Activated T-helper 17 cell treated with anti-CD3 and anti-CD28 coated beads, Interleukin-2, amount 50 U/mL, for 72 hours (primary cell): ENCODE results near the gene OPN4. TPM values are rescaled to one million over a fixed set of nuclear protein-coding genes. Genes with fewer than 3 reads are reported as not detected.

ENCODE experiments used
- ATAC-seq: fragments of 150-1000 bp; cut with Tn5 transposase; replicated peaks from 2 replicates; pipeline ENCODE4 v1.10.0; 2021; ENCODE audit warnings: mild to moderate bottlenecking, moderate library complexity
- H3K27ac Mint-ChIP-seq: one replicate; pipeline ENCODE4 v1.8.0; 2022; ENCODE audit warnings: mixed read lengths
- H3K27me3 Mint-ChIP-seq: one replicate; pipeline ENCODE4 v1.8.0; 2022; ENCODE audit warnings: mixed read lengths
- H3K36me3 Mint-ChIP-seq: one replicate; pipeline ENCODE4 v1.8.0; 2022; ENCODE audit warnings: low read depth, mild to moderate bottlenecking, mixed read lengths
- H3K4me1 Mint-ChIP-seq: one replicate; pipeline ENCODE4 v1.8.0; 2022; ENCODE audit warnings: mixed read lengths
- H3K4me3 Mint-ChIP-seq: one replicate; pipeline ENCODE4 v1.8.0; 2022; ENCODE audit warnings: mild to moderate bottlenecking, mixed read lengths
- H3K9me3 Mint-ChIP-seq: one replicate; pipeline ENCODE4 v1.8.0; 2022; ENCODE audit warnings: mixed read lengths
- total RNA-seq, 2 donors: library from RNA; stranded (reverse); gene quantifications; one replicate each; pipeline ENCODE4 v1.2.3, GENCODE V29; 2022

Gene OPN4
- total RNA-seq, 2 donors from 2014 or later = not detected

- Mint-ChIP-seq H3K4me1 (no peaks in the 10 kb centered on the region), H3K9me3 (no peaks in the 10 kb centered on the region), H3K27ac (no peak overlapping the region), H3K27me3 (no peaks in the 10 kb centered on the region), H3K4me3 (no peak overlapping the region), H3K36me3 (no peaks in the 10 kb centered on the region)
- no peak for ATAC-seq
Measured at GRCh38 chr10:86663046-86663345, 8.6 kb downstream of the OPN4 start.

GRCh38 chr10:86663576-86664339 lies 9.4 kb downstream of the OPN4 start:
- no peak overlapping the region for H3K27ac Mint-ChIP-seq
- H3K9me3 Mint-ChIP-seq = no peaks in the 10 kb centered on the region
- H3K4me1 Mint-ChIP-seq = no peaks in the 10 kb centered on the region
- no peak overlapping the region for H3K4me3 Mint-ChIP-seq
- H3K27me3 Mint-ChIP-seq = no peaks in the 10 kb centered on the region
- ATAC-seq = no peak
- H3K36me3 Mint-ChIP-seq = no peaks in the 10 kb centered on the region

DNA sequence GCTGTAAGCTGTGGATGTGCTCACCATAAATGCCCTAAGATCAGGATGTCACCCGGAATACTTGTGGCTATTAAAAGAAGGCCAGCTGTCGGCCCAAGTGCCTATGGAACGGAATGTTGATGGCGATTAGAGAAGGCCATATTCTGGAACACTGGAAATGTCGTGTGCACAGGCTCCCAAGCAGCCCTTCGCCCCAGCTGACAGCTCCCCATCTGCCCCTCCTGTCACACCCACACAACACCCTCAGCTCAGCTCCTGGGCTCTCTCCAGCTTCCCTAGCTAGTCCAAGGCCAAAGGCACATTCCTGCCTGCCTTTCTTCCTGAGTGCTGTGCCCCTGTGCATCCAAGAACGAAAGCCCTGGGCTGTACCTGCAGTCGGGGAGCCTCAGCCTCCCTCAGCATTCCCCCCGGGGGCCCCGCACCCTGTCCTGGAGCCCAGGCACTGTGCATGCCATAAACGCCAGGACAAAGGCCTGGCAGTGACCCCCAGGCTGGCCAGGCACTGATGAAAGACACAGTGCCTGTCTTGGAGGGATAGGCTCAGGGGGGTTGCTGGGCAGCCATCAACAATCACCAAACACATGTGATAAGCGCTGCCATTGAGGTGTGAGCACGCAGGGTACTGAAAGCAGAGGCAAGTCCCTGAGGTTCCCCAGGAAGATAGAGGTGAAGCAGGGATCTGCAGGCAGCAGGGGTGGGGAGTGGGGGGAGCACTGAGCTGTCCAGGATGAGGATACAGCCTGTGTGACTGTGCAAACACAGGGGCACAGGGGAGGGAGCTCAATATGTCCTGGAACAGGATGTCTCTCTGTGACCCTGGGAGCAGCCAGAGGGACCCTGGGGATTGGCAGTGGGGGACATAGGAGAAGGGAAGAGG lies 10.2 kb downstream of the OPN4 start:
- Mint-ChIP-seq H3K4me3 (no peak overlapping the region), H3K36me3 (no peaks in the 10 kb centered on the region), H3K27ac (no peak overlapping the region), H3K27me3 (no peaks in the 10 kb centered on the region), H3K4me1 (no peaks in the 10 kb centered on the region), H3K9me3 (no peaks in the 10 kb centered on the region)
- no peak for ATAC-seq

DNA sequence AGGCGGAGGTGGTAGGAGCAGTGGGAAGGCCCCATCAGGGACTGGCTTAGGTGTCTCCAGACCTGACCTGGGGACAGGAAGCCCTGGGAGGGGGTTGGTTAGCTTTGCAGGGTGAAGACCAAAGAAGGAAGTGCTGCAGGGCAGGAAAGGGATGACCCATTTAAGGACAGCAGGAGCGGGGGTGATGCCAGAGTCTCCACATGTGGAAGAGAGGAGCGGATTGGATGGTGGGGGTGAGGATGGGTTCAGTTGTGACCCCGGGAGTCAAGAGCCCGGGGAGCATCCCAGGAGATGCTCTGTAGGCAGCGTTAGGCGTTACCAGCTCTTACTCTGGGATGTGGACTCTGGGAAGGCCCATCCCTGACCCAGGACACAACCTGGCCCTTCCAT lies 10.9 kb downstream of the OPN4 start:
- ATAC-seq = no peak
- no peaks in the 10 kb centered on the region for H3K36me3 Mint-ChIP-seq
- no peak overlapping the region for H3K27ac Mint-ChIP-seq
- H3K4me3 Mint-ChIP-seq = no peak overlapping the region
- no peaks in the 10 kb centered on the region for H3K9me3 Mint-ChIP-seq
- H3K27me3 Mint-ChIP-seq = no peaks in the 10 kb centered on the region
- no peaks in the 10 kb centered on the region for H3K4me1 Mint-ChIP-seq

DNA sequence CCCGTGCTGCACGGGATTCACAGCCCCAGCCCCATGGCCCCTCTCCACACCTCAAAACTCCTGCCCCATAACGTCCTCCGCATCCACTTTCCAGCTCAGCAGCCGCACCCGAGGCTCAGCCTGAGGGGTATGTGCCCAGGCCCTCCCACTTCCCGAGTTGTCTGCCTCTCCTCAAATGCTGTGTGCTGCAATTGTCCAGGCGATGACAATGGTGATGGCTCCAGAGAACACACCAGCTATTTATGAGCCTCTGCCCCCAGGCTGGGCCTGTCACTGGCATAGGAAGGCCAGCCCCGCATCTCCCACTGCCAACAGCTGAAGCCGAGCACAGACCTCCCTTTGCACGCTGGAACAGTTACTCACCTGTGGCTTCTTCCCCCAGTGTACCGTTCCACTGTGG lies 11.5 kb downstream of the OPN4 start:
- no peak overlapping the region for H3K4me3 Mint-ChIP-seq

GRCh38 chr10:86666538-86666937 lies 12.2 kb downstream of the OPN4 start:
- Mint-ChIP-seq H3K9me3 (no peaks in the 10 kb centered on the region), H3K27ac (no peak overlapping the region), H3K27me3 (no peaks in the 10 kb centered on the region), H3K4me1 (no peaks in the 10 kb centered on the region), H3K4me3 (no peak overlapping the region), H3K36me3 (no peaks in the 10 kb centered on the region)
- no peak for ATAC-seq

More for the DNA sequence above, 11.5 kb downstream of the OPN4 start:
- no peak for ATAC-seq
- H3K9me3 Mint-ChIP-seq = no peaks in the 10 kb centered on the region
- no peaks in the 10 kb centered on the region for H3K27me3 Mint-ChIP-seq
- no peak overlapping the region for H3K27ac Mint-ChIP-seq
- no peaks in the 10 kb centered on the region for H3K36me3 Mint-ChIP-seq
- H3K4me1 Mint-ChIP-seq = no peaks in the 10 kb centered on the region

DNA sequence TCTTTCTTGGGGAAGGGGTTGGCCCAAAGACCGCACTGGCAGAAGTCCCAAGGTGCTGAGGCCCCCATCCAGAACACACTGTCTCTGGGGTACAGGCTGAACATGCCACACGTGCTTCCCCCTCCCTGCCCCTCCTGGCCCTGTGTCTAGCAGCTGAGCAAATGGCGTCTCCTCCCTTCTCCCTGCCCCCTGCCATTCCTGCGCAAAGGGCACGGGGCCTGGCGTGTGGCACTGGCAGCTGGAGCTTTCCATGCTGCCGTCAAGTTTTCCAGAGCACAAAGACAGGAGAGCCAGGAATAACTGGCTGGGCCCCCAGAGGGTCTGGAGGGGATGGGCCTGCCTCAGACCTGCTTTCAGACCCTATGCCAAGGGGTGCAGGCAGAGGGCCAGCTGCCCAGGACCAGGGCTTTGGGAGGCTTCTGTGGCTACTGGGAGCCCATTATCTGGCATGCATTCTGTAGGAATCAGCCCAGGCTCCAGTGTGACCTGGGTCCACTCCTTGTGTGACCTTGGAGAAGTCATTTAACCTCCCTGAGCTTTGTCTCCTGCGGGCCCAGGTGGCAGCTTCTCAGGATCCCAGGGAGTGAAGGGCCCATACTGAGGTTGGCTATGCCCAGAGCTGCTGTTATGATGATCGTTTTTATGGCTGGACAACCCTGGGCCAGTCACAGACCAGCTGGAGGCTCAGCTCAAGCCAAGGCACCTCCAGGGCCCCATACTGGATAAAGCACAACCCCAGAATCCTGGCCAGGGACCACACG lies 13.3 kb downstream of the OPN4 start:
- no peaks in the 10 kb centered on the region for H3K9me3 Mint-ChIP-seq
- H3K4me1 Mint-ChIP-seq = no peaks in the 10 kb centered on the region
- H3K27me3 Mint-ChIP-seq = no peaks in the 10 kb centered on the region
- no peak overlapping the region for H3K4me3 Mint-ChIP-seq
- H3K36me3 Mint-ChIP-seq = no peaks in the 10 kb centered on the region
- H3K27ac Mint-ChIP-seq = no peak overlapping the region
- ATAC-seq = no peak

- Mint-ChIP-seq H3K36me3 (no peaks in the 10 kb centered on the region), H3K27me3 (no peaks in the 10 kb centered on the region), H3K4me3 (no peak within 1 kb of the TSS), H3K9me3 (no peaks in the 10 kb centered on the region), H3K27ac (no peak within 1 kb of the TSS), H3K4me1 (no peaks in the 10 kb centered on the region)
- no peak for ATAC-seq
Measured at GRCh38 chr10:86668297-86669165, 14.2 kb downstream of the OPN4 start, which contains the start of gene LDB3. Gene LDB3 (plus strand): TSS chr10:86668511. CDS start chr10:86668692, 181 bp downstream.

GRCh38 chr10:86670290-86670811 lies 16.0 kb downstream of the OPN4 start:
- no peaks in the 10 kb centered on the region for H3K27me3 Mint-ChIP-seq
- H3K9me3 Mint-ChIP-seq = no peaks in the 10 kb centered on the region
- H3K27ac Mint-ChIP-seq = no peak overlapping the region
- no peak overlapping the region for H3K4me3 Mint-ChIP-seq
- no peaks in the 10 kb centered on the region for H3K36me3 Mint-ChIP-seq
- no peak for ATAC-seq
- H3K4me1 Mint-ChIP-seq = no peaks in the 10 kb centered on the region

DNA sequence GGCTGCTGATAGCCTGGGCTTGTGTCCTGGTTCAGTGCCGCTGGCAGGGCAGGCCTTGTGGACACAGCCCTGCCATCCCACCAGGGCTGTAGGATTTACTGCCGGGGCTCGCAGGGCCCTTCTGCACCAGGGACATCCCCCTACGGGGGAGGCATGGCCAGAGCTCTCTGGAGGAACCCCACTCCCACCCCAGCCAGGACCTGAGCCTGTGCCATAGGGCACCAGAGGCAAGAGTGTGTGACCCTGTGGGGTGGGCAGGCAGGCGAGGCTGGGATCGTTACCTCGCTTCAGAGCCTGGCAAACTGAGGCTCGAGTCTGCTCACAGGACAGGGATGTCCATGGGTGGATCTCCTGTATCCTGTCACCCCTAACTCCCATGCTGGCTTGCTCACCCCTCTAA lies 16.5 kb downstream of the OPN4 start:
- Mint-ChIP-seq H3K27me3 (no peaks in the 10 kb centered on the region), H3K4me1 (no peaks in the 10 kb centered on the region), H3K9me3 (no peaks in the 10 kb centered on the region), H3K4me3 (no peak overlapping the region), H3K36me3 (no peaks in the 10 kb centered on the region), H3K27ac (no peak overlapping the region)
- ATAC-seq = no peak

DNA sequence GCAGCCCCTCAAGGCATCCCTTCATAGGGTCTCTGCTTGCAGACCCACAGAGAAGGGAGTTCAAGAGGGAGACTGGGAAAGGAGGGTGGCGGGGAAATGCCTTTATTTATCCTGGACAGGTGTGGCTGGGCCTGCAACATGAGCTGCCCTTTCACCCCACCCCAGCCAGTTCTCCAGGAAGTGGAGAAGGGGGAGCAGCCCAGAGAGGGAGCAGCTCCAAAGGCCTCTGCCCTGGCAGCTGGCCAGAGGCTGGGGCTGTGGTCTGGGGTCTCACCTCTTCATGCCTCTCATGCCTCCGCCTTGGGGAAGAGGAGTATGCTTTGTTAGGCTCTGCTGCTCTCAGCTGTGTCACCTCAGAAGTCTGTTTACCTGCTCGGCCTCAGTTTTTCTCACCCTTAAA lies 17.1 kb downstream of the OPN4 start:
- Mint-ChIP-seq H3K36me3 (no peaks in the 10 kb centered on the region), H3K9me3 (no peaks in the 10 kb centered on the region), H3K27ac (no peak overlapping the region), H3K4me1 (no peaks in the 10 kb centered on the region), H3K4me3 (no peak overlapping the region), H3K27me3 (no peaks in the 10 kb centered on the region)
- no peak for ATAC-seq

GRCh38 chr10:86671985-86672710 lies 17.8 kb downstream of the OPN4 start:
- H3K4me3 Mint-ChIP-seq = no peak overlapping the region
- H3K27ac Mint-ChIP-seq = no peak overlapping the region
- no peaks in the 10 kb centered on the region for H3K9me3 Mint-ChIP-seq
- no peaks in the 10 kb centered on the region for H3K27me3 Mint-ChIP-seq
- no peak for ATAC-seq
- no peaks in the 10 kb centered on the region for H3K36me3 Mint-ChIP-seq
- no peaks in the 10 kb centered on the region for H3K4me1 Mint-ChIP-seq

GRCh38 chr10:86673216-86673826 lies 19.0 kb downstream of the OPN4 start:
- H3K9me3 Mint-ChIP-seq = no peaks in the 10 kb centered on the region
- H3K4me3 Mint-ChIP-seq = no peak overlapping the region
- no peaks in the 10 kb centered on the region for H3K4me1 Mint-ChIP-seq
- H3K27ac Mint-ChIP-seq = no peak overlapping the region
- no peaks in the 10 kb centered on the region for H3K36me3 Mint-ChIP-seq
- ATAC-seq = no peak
- H3K27me3 Mint-ChIP-seq = no peaks in the 10 kb centered on the region
